Neural progenitor cell (in vitro differentiated cells): ENCODE measurements around the gene MBD1.

Source experiments
- CTCF ChIP-seq: fragments of 200-600 bp; sonication (generic); IDR thresholded peaks from 2 replicates; pipeline ENCODE4 v1.5.1; 2017; ENCODE audit warnings: antibody characterized with exemption, mild to moderate bottlenecking
- EZH2phosphoT487 ChIP-seq: fragments of 200-600 bp; sonication (generic); IDR thresholded peaks from 2 replicates; pipeline ENCODE4 v1.6.1; 2017; ENCODE audit warnings: antibody characterized with exemption

GRCh38 chr18:50281295-50281971 lies at the start of gene MBD1:
- no peak for TF ChIP-seq EZH2phosphoT487
- TF ChIP-seq CTCF = peak; percentile 28
